ENCODE measurements around the gene OR2V2.
"Not testable (repeated sequence)": the region's sequence is repeated elsewhere in the genome, so short reads cannot be mapped to it uniquely, and the experiment has no call there.

The OR2V2 gene

GRCh38 chr5:181146927-181147636 lies at the start of gene OR2V2:
TSS of gene OR2V2 (plus strand) at chr5:181147586. CDS start at chr5:181154943, 7,357 bp downstream.
- not testable (repeated sequence) for DNase-seq

- DNase-seq: not testable (repeated sequence)
Observed at GRCh38 chr5:181097759-181098491, 49.5 kb upstream of the OR2V2 start.

- no peak for DNase-seq
Observed at GRCh38 chr5:181098762-181099601, 48.4 kb upstream of the OR2V2 start.

GRCh38 chr5:181099602-181100086 lies 47.7 kb upstream of the OR2V2 start:
- no peak for DNase-seq

- no peak for DNase-seq
Observed at GRCh38 chr5:181100121-181100875, 47.1 kb upstream of the OR2V2 start.

- DNase-seq: not testable (repeated sequence)
Observed at GRCh38 chr5:181101030-181101641, 46.2 kb upstream of the OR2V2 start.

- not testable (repeated sequence) for DNase-seq
Observed at GRCh38 chr5:181101930-181102674, 45.3 kb upstream of the OR2V2 start.

GRCh38 chr5:181104259-181104568 lies 43.2 kb upstream of the OR2V2 start:
- not testable (repeated sequence) for DNase-seq

GRCh38 chr5:181104606-181105390 lies 42.6 kb upstream of the OR2V2 start:
- DNase-seq: not testable (repeated sequence)

- no peak for DNase-seq
Observed at GRCh38 chr5:181105391-181106025, 41.9 kb upstream of the OR2V2 start.

GRCh38 chr5:181107699-181108098 lies 39.7 kb upstream of the OR2V2 start:
- DNase-seq: no peak

GRCh38 chr5:181108578-181109165 lies 38.7 kb upstream of the OR2V2 start:
- DNase-seq: no peak

GRCh38 chr5:181109489-181110013 lies 37.8 kb upstream of the OR2V2 start:
- DNase-seq: no peak

- no peak for DNase-seq
Observed at GRCh38 chr5:181111010-181111409, 36.4 kb upstream of the OR2V2 start.

GRCh38 chr5:181112476-181112875 lies 34.9 kb upstream of the OR2V2 start:
- no peak for DNase-seq

GRCh38 chr5:181113572-181113971 lies 33.8 kb upstream of the OR2V2 start:
- not testable (repeated sequence) for DNase-seq

GRCh38 chr5:181114284-181114843 lies 33.0 kb upstream of the OR2V2 start:
- no peak for DNase-seq

- no peak for DNase-seq
Observed at GRCh38 chr5:181114844-181115778, 32.3 kb upstream of the OR2V2 start.

Data from stimulated activated CD4-positive, alpha-beta T cell treated with anti-CD3 and anti-CD28 coated beads, Interleukin-4, amount 100 ng/mL, for 1 hour (primary cell).